Measurements from ENCODE around the gene CHRNA4. TPM values are rescaled to one million over a fixed set of nuclear protein-coding genes. Genes with fewer than 3 reads are reported as not detected.

CHRNA4 gene
- total and polyA plus RNA-seq, 9 of the 15 experiments (the other 6 are each of a cell fraction or from before 2014, with no cell fraction given), result not detected

- TF ChIP-seq ZNF280A (IDR thresholded peaks at IDR 0.05; ENCODE audit: low read depth, partially characterized antibody), result no peak
- TF ChIP-seq EZH2 (IDR thresholded peaks at IDR 0.05; ENCODE audit: borderline replicate concordance, low read depth, low read length), result no peak
- no peak for TF ChIP-seq RBM15 (IDR thresholded peaks at IDR 0.05; ENCODE audit: insufficient read depth, low read length)
- TF ChIP-seq RFX7 (CRISPR knock-in tag; IDR thresholded peaks at IDR 0.05), result no peak
- TF ChIP-seq, protein P1, sequence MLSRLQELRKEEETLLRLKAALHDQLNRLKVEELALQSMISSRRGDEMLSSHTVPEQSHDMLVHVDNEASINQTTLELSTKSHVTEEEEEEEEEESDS (CRISPR knock-in tag; IDR thresholded peaks at IDR 0.05), result no peak
- TF ChIP-seq, protein P2, sequence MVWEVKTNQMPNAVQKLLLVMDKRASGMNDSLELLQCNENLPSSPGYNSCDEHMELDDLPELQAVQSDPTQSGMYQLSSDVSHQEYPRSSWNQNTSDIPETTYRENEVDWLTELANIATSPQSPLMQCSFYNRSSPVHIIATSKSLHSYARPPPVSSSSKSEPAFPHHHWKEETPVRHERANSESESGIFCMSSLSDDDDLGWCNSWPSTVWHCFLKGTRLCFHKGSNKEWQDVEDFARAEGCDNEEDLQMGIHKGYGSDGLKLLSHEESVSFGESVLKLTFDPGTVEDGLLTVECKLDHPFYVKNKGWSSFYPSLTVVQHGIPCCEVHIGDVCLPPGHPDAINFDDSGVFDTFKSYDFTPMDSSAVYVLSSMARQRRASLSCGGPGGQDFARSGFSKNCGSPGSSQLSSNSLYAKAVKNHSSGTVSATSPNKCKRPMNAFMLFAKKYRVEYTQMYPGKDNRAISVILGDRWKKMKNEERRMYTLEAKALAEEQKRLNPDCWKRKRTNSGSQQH (CRISPR knock-in tag; IDR thresholded peaks at IDR 0.05), result no peak
- no peak for TF ChIP-seq FOXO4 (CRISPR knock-in tag; IDR thresholded peaks at IDR 0.05)
Observed at GRCh38 chr20:63395723-63396122, 34.6 kb upstream of the CHRNA4 start (continued).

Data from K562 (cell line).